Subcutaneous adipose tissue (tissue), 4 donors: Measurements from ENCODE around the gene GFRA1. TPM values are rescaled to one million over a fixed set of nuclear protein-coding genes. Genes with fewer than 3 reads are reported as not detected.

Experiments used
- CTCF ChIP-seq: fragments of 450-650 bp; IDR thresholded peaks from one replicate; pipeline ENCODE4 v1.5.1; 2016; ENCODE audit warnings: low read depth, mild to moderate bottlenecking, control low read depth, antibody characterized with exemption, moderate library complexity
- total RNA-seq, 4 donors: library from RNA; depleted of rRNA; stranded (reverse); fragments of >200 nt; gene quantifications; one replicate each; pipeline ENCODE4 v1.1.0, GENCODE V29; 2016

Gene GFRA1
- total RNA-seq, 4 donors from 2014 or later: 47.8 to 152 (median 69.4) TPM

- TF ChIP-seq CTCF: no peak
These were observed 219.1 kb downstream of the GFRA1 start for GRCh38 chr10:116053910-116054309.

GRCh38 chr10:116049974-116050304 is 223.1 kb downstream of the GFRA1 start:
- TF ChIP-seq CTCF: no peak

GRCh38 chr10:116049158-116049973 is 223.6 kb downstream of the GFRA1 start:
- no peak for TF ChIP-seq CTCF

- no peak for TF ChIP-seq CTCF
These were observed 227.3 kb downstream of the GFRA1 start for GRCh38 chr10:116045366-116046356.

DNA sequence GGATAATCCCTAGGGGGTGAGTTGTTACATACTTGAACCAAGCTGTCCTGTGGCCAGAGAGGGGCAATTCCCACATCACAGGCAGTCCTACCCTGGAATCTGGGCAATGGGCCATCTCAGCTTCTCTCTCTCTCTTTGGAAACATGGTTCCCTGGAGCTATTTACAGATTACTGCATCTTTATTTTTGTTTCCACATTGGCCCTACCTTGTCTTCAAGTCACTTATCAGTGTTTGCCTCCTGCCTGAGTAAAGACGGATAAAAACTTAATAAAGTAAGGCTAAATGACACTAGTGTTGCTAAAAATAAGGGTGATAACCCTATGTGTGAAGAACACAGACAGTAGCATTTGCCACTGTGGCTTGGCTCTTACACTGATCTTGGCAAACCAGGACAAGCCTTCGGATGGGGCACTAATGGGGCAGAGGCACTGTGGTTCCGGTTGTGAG is 228.2 kb downstream of the GFRA1 start:
- TF ChIP-seq CTCF: no peak

DNA sequence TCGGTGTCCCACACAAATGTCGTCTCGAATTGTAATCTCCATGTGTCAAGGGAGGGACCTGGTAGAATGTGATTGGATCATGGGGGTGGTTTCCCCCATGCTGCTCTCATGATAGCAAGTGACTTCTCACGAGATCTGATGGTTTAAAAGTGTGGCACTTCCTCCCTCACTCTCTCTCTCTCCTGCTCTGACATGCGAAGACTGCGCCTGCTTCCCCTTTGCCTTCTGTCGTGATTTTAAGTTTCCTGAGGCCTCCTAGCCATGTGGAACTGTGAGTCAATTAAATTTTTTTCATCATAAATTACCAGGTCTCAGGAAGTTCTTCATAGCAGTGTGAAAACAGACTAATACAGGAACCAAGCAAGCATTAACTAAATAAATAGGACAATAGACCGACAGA is 229.1 kb downstream of the GFRA1 start:
- TF ChIP-seq CTCF: no peak

DNA sequence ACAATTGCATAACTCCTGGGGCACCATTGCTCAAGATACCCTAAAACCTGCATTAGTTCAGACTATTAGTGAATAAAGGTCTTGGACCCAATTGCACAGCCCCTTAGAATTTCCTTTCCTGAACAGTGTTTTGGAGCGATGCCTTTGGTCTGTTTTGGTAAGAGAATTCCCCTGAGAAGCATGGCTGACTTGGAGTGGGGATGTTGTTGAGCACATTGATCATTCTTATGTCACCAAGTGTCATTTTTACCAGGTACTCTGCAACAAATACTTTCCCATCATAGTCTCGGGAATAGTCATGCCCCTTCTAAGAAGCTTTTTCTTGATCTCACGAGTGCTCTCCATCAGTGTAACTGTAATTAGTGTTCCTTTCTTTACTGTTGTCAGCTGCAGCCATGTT is 229.7 kb downstream of the GFRA1 start:
- TF ChIP-seq CTCF: no peak
